SK-N-MC (cell line): ENCODE data around the gene TPPP.

ENCODE experiments used
- EZH2 ChIP-seq: fragments of 200-600 bp; sonication (generic); IDR thresholded peaks from one replicate; pipeline ENCODE4 v1.6.1; 2017; ENCODE audit warnings: antibody characterized with exemption
- FOXP2 ChIP-seq: optimal IDR thresholded peaks from 2 replicates; pipeline ENCODE3; 2011; ENCODE audit warnings: mild to moderate bottlenecking, moderate library complexity; ENCODE audit not compliant: insufficient read depth; ENCODE audit errors: extremely low read length, control extremely low read depth
- POLR2AphosphoS5 ChIP-seq: IDR thresholded peaks from 2 replicates; pipeline ENCODE4 v1.6.1; 2012; ENCODE audit warnings: mild to moderate bottlenecking, low read depth, low read length, borderline replicate concordance

DNA sequence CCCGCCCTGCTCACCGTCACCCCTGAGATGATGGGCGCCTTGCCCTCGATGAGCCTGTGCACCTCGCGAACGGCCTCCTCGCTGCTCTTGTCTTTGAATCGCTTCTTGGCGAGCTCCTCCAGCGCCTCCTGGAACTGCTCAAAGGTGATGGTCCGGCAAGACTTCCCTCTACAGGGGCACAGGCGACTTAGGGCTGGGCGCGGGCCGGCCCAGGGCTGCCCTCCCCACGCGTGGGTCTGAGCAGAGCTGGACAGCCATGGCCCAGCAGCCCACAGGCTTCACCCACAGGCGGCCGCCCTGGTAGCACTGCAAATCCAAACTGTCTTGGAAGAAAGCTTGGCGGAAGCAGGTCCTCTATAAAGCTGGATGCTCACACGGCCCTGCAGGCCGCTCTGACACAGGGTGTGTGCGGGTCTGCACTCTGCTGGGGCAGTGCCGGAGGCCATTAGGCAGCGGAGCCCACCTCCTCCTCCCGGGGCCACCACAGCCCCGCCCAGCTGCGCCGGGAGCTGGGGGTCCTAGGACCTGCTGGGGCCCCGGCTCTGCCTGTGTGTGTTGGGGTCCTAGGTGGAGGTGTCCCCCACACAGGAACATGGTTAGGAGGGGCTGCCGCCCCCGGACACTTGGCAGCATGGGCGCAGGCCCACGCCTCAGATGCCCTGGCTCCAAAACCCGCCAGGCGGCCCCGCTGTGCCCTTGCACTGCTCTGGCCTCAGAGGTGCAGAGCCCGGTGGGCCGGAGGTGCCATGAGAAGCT is 27.0 kb downstream of the TPPP start:
- TF ChIP-seq POLR2AphosphoS5: no peak
- no peak for TF ChIP-seq EZH2
- TF ChIP-seq FOXP2: no peak
